Kidney (tissue), 14 donors: ENCODE results near the gene PKDREJ. TPM values are rescaled to one million over a fixed set of nuclear protein-coding genes. Genes with fewer than 3 reads are reported as not detected.

Source experiments
- DNase-seq, 5 donors: peaks; one replicate each; pipeline ENCODE4 v3.0.0-alpha.2; 2013 to 2020
- FAIRE-seq: peaks from 2 replicates; lab custom pipeline; 2012; peaks lifted over from hg19 to GRCh38; lab: Jason Lieb, UNC
- H3K27ac ChIP-seq, 2 donors: one replicate each; pipeline ENCODE4 v1.7.0; 2013; ENCODE audit warnings: low read depth in 2 of 2, low read length in 2 of 2, inconsistent platforms in 1 of 2
- H3K27me3 ChIP-seq: one replicate; pipeline ENCODE4 v1.7.1; 2013; ENCODE audit warnings: low read length, inconsistent platforms; ENCODE audit not compliant: control insufficient read depth, insufficient read depth
- H3K36me3 ChIP-seq, 3 donors: one replicate each; pipeline versions ENCODE4 v1.7.0 to v1.7.1; 2013; ENCODE audit warnings: low read length in 3 of 3, control low read depth in 1 of 3, inconsistent platforms in 1 of 3; ENCODE audit not compliant: insufficient read depth in 3 of 3, control insufficient read depth in 2 of 3
- H3K4me1 ChIP-seq, 3 donors: one replicate each; pipeline versions ENCODE4 v1.7.0 to v1.7.1; 2013; ENCODE audit warnings: low read length in 3 of 3, inconsistent platforms in 1 of 3, low read depth in 1 of 3; ENCODE audit not compliant: control insufficient read depth in 2 of 3, insufficient read depth in 2 of 3
- H3K4me3 ChIP-seq, 3 donors: one replicate each; pipeline versions ENCODE4 v1.7.0 to v1.8.1; 2013; ENCODE audit warnings: low read length in 3 of 3, control low read depth in 1 of 3, inconsistent platforms in 1 of 3
- H3K9ac ChIP-seq, 3 donors: one replicate each; pipeline versions ENCODE4 v1.7.0 to v1.7.1; 2013; ENCODE audit warnings: low read length in 3 of 3, control low read depth in 1 of 3, inconsistent platforms in 1 of 3
- H3K9me3 ChIP-seq, 3 donors: one replicate each; pipeline versions ENCODE4 v1.7.0 to v1.7.1; 2013; ENCODE audit warnings: low read length in 3 of 3, control low read depth in 1 of 3, inconsistent platforms in 1 of 3; ENCODE audit not compliant: control insufficient read depth in 2 of 3, insufficient read depth in 1 of 3
- CTCF ChIP-seq: IDR thresholded peaks from 3 replicates; pipeline ENCODE4 v1.5.1; 2012; ENCODE audit warnings: mild to moderate bottlenecking, moderate library complexity, borderline replicate concordance; ENCODE audit not compliant: insufficient read depth; ENCODE audit errors: extremely low read depth
- intact Hi-C: fragments of 100-400 bp; cut with DNase I; formaldehyde crosslinking; loops from one replicate; pipeline ENCODE4 v1.11.1; 2022
- polyA plus RNA-seq: library from polyadenylated mRNA; stranded (reverse); fragments of 350-450 nt; fragmentation: Illumina TruSeq; extraction: RNeasy Lipid Tissue Mini Kit (QIAGEN cat#74804); gene quantifications from one replicate; pipeline ENCODE4 v1.2.3, GENCODE V29; 2014; ENCODE audit warnings: low read depth, low replicate concordance; ENCODE audit not compliant: insufficient read depth
- total RNA-seq: library from RNA; stranded (reverse); fragmentation: NEBNext Ultra II Directional; extraction: Animal tissue kit (Norgen Biotek cat#: 25700); gene quantifications from one replicate; pipeline ENCODE4 v1.2.1, GENCODE V29; 2021
- donor health status: control.
- donor health status: control.
- donor health status: control.
- donor health status: control.
- donor health status: control.
- donor health status: DM: yes; HTN: yes; CAD: no.
- donor health status: Normal renal cell carcinoma (clear cell type).

PKDREJ gene
- total and polyA plus RNA-seq, 2 donors from 2014 or later = 0.06 to 0.15 TPM

- H3K4me1 ChIP-seq = peaks cover 0 to 3% (median 0%) of the 10 kb centered on the region in 3 donors
- no peak overlapping the region for H3K27ac ChIP-seq
- H3K4me3 ChIP-seq = no peak overlapping the region
- DNase-seq (no peak), FAIRE-seq (no peak)
- intact Hi-C loops = no loop called here
- no peak for TF ChIP-seq CTCF
- peaks cover 9 to 86% (median 68%) of the 10 kb centered on the region in 3 donors for H3K36me3 ChIP-seq
- no peaks in the 10 kb centered on the region for H3K27me3 ChIP-seq
- H3K9ac ChIP-seq = no peak overlapping the region
- H3K9me3 ChIP-seq = no peaks in the 10 kb centered on the region
Measured at GRCh38 chr22:46280063-46280817, 17.1 kb upstream of the PKDREJ start.

- Histone ChIP-seq H3K4me1 (peaks cover 0 to 3% (median 0%) of the 10 kb centered on the region in 3 donors), H3K27ac (no peak overlapping the region), H3K4me3 (no peak overlapping the region), H3K9ac (no peak overlapping the region), H3K27me3 (no peaks in the 10 kb centered on the region), H3K36me3 (peaks cover 6 to 84% (median 64%) of the 10 kb centered on the region in 3 donors), H3K9me3 (no peaks in the 10 kb centered on the region)
- no peak for TF ChIP-seq CTCF
- DNase-seq (no peak), FAIRE-seq (no peak)
- intact Hi-C loops = no loop called here
Measured at GRCh38 chr22:46278656-46279645, 15.8 kb upstream of the PKDREJ start.

GRCh38 chr22:46276563-46276962, 13.4 kb upstream of the PKDREJ start:
- no peaks in the 10 kb centered on the region for H3K9me3 ChIP-seq
- peaks cover 5 to 91% (median 66%) of the 10 kb centered on the region in 3 donors for H3K36me3 ChIP-seq
- H3K4me3 ChIP-seq = no peak overlapping the region
- H3K4me1 ChIP-seq = peaks cover 0 to 5% (median 0%) of the 10 kb centered on the region in 3 donors
- TF ChIP-seq CTCF = no peak
- FAIRE-seq (no peak), DNase-seq (no peak)
- H3K27ac ChIP-seq = no peak overlapping the region
- intact Hi-C loops = no loop called here
- H3K27me3 ChIP-seq = no peaks in the 10 kb centered on the region
- no peak overlapping the region for H3K9ac ChIP-seq
